Measurements from ENCODE around the gene PPIL4. TPM values are rescaled to one million over a fixed set of nuclear protein-coding genes. Genes with fewer than 3 reads are reported as not detected.
A peak's percentile ranks its signal among the peaks of the same experiment; 100 is the strongest.

Gene PPIL4
- total and polyA plus RNA-seq, 10 of the 15 experiments (the other 5 are each of a cell fraction or from before 2014, with no cell fraction given): 8.0 to 28.4 (median 24.3) TPM

DNA sequence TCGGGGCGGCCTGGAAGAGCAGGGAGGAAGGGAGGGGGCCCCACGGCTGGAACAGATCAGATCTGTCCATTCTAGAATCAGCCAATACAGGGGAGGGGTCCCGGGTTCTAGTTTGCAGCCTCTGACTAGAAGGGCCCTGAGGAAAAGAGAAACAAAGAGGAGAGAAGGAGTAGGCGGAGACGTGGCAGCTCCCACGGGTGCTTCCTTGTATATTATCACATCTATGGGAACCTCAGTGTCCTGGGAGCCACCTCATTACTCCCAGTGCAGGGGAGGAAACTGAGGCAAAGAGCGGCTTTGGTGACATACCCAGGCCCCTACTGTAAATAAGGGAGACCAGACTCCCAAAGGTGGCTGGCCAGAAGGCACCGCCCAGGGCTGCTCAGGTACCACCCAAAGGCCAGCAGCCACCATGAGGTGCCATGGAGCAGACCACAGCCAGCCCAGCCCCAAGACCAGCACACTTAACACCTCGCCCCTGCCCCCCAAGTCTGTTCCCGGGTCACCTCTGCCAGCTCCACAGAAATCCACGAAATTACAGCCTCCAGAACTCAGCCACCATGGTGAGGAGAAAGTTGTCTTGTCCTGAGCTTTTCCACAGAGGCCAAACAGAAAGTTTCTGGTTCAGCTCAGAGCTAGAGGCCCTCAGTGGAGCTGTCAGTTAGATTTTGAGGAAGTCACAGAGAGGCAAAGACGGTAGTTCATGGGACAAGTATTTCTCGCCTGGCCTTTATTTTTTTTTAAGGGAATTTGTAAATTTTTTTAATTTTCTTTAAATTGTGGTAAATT is 63.1 kb downstream of the PPIL4 start (continued):
- TF ChIP-seq, protein P1, sequence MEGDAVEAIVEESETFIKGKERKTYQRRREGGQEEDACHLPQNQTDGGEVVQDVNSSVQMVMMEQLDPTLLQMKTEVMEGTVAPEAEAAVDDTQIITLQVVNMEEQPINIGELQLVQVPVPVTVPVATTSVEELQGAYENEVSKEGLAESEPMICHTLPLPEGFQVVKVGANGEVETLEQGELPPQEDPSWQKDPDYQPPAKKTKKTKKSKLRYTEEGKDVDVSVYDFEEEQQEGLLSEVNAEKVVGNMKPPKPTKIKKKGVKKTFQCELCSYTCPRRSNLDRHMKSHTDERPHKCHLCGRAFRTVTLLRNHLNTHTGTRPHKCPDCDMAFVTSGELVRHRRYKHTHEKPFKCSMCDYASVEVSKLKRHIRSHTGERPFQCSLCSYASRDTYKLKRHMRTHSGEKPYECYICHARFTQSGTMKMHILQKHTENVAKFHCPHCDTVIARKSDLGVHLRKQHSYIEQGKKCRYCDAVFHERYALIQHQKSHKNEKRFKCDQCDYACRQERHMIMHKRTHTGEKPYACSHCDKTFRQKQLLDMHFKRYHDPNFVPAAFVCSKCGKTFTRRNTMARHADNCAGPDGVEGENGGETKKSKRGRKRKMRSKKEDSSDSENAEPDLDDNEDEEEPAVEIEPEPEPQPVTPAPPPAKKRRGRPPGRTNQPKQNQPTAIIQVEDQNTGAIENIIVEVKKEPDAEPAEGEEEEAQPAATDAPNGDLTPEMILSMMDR (IDR thresholded peaks at IDR 0.05 in 2 of 3, conservative IDR thresholded peaks at IDR 0.05 in 1 of 3; ENCODE audit: control insufficient read depth in 2 of 3, extremely low read depth in 1 of 3, insufficient read depth in 1 of 3, low read depth in 3 of 3, low read length in 3 of 3): 0 out of 6 replicates have a peak, but pooled peaks of 1 of the 3 experiments have one; percentile 3
- TF ChIP-seq, protein P2, sequence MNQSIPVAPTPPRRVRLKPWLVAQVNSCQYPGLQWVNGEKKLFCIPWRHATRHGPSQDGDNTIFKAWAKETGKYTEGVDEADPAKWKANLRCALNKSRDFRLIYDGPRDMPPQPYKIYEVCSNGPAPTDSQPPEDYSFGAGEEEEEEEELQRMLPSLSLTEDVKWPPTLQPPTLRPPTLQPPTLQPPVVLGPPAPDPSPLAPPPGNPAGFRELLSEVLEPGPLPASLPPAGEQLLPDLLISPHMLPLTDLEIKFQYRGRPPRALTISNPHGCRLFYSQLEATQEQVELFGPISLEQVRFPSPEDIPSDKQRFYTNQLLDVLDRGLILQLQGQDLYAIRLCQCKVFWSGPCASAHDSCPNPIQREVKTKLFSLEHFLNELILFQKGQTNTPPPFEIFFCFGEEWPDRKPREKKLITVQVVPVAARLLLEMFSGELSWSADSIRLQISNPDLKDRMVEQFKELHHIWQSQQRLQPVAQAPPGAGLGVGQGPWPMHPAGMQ (IDR thresholded peaks at IDR 0.05; ENCODE audit: borderline replicate concordance): no peak
- TF ChIP-seq, protein P3, sequence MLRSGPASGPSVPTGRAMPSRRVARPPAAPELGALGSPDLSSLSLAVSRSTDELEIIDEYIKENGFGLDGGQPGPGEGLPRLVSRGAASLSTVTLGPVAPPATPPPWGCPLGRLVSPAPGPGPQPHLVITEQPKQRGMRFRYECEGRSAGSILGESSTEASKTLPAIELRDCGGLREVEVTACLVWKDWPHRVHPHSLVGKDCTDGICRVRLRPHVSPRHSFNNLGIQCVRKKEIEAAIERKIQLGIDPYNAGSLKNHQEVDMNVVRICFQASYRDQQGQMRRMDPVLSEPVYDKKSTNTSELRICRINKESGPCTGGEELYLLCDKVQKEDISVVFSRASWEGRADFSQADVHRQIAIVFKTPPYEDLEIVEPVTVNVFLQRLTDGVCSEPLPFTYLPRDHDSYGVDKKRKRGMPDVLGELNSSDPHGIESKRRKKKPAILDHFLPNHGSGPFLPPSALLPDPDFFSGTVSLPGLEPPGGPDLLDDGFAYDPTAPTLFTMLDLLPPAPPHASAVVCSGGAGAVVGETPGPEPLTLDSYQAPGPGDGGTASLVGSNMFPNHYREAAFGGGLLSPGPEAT (IDR thresholded peaks at IDR 0.05; ENCODE audit: low read depth): peak; percentile 46; the same call in 1 of the 2 replicates
- TF ChIP-seq HDAC2 (IDR thresholded peaks at IDR 0.05) (no peak), KDM1A (IDR thresholded peaks at IDR 0.05; ENCODE audit: borderline replicate concordance) (no peak), POLR2AphosphoS2 (IDR thresholded peaks at IDR 0.05; ENCODE audit: low read depth, low read length) (no peak), GATAD2B (conservative IDR thresholded peaks at IDR 0.05; ENCODE audit: low read depth) (peak; percentile 75; the same call in 1 of the 2 replicates), FOS (IDR thresholded peaks at IDR 0.05; ENCODE audit: borderline replicate concordance, extremely low read depth, insufficient read length) (no peak), SRF (IDR thresholded peaks at IDR 0.05; ENCODE audit: low read depth in 2 of 2, low read length in 2 of 2) (no peak)
- TF ChIP-seq, protein P4, sequence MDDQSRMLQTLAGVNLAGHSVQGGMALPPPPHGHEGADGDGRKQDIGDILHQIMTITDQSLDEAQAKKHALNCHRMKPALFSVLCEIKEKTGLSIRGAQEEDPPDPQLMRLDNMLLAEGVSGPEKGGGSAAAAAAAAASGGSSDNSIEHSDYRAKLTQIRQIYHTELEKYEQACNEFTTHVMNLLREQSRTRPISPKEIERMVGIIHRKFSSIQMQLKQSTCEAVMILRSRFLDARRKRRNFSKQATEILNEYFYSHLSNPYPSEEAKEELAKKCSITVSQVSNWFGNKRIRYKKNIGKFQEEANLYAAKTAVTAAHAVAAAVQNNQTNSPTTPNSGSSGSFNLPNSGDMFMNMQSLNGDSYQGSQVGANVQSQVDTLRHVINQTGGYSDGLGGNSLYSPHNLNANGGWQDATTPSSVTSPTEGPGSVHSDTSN (IDR thresholded peaks at IDR 0.05; ENCODE audit: insufficient replicate concordance, low read depth, low read length): no peak
- TF ChIP-seq, protein P5, sequence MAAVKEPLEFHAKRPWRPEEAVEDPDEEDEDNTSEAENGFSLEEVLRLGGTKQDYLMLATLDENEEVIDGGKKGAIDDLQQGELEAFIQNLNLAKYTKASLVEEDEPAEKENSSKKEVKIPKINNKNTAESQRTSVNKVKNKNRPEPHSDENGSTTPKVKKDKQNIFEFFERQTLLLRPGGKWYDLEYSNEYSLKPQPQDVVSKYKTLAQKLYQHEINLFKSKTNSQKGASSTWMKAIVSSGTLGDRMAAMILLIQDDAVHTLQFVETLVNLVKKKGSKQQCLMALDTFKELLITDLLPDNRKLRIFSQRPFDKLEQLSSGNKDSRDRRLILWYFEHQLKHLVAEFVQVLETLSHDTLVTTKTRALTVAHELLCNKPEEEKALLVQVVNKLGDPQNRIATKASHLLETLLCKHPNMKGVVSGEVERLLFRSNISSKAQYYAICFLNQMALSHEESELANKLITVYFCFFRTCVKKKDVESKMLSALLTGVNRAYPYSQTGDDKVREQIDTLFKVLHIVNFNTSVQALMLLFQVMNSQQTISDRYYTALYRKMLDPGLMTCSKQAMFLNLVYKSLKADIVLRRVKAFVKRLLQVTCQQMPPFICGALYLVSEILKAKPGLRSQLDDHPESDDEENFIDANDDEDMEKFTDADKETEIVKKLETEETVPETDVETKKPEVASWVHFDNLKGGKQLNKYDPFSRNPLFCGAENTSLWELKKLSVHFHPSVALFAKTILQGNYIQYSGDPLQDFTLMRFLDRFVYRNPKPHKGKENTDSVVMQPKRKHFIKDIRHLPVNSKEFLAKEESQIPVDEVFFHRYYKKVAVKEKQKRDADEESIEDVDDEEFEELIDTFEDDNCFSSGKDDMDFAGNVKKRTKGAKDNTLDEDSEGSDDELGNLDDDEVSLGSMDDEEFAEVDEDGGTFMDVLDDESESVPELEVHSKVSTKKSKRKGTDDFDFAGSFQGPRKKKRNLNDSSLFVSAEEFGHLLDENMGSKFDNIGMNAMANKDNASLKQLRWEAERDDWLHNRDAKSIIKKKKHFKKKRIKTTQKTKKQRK (IDR thresholded peaks at IDR 0.05; ENCODE audit: low read depth, low read length): no peak
- TF ChIP-seq, protein P6, sequence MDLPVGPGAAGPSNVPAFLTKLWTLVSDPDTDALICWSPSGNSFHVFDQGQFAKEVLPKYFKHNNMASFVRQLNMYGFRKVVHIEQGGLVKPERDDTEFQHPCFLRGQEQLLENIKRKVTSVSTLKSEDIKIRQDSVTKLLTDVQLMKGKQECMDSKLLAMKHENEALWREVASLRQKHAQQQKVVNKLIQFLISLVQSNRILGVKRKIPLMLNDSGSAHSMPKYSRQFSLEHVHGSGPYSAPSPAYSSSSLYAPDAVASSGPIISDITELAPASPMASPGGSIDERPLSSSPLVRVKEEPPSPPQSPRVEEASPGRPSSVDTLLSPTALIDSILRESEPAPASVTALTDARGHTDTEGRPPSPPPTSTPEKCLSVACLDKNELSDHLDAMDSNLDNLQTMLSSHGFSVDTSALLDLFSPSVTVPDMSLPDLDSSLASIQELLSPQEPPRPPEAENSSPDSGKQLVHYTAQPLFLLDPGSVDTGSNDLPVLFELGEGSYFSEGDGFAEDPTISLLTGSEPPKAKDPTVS (IDR thresholded peaks at IDR 0.05; ENCODE audit: low read depth, low read length): no peak
- TF ChIP-seq, protein P7, sequence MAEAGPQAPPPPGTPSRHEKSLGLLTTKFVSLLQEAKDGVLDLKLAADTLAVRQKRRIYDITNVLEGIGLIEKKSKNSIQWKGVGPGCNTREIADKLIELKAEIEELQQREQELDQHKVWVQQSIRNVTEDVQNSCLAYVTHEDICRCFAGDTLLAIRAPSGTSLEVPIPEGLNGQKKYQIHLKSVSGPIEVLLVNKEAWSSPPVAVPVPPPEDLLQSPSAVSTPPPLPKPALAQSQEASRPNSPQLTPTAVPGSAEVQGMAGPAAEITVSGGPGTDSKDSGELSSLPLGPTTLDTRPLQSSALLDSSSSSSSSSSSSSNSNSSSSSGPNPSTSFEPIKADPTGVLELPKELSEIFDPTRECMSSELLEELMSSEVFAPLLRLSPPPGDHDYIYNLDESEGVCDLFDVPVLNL (IDR thresholded peaks at IDR 0.05; ENCODE audit: low read depth, low read length): no peak
